GM19324 (cell line): ENCODE results near the gene SOX3.

Experiments used
- ATAC-seq: cut with Tn5 transposase; IDR thresholded peaks from one replicate; pipeline ENCODE4 v1.9.1; 2021; ENCODE audit warnings: mild to moderate bottlenecking, moderate library complexity; ENCODE audit not compliant: unreplicated experiment, low FRiP score

SOX3 gene

GRCh38 chrX:140504371-140505324 lies at the start of gene SOX3:
SOX3 (minus strand) TSS chrX:140505069; CDS start chrX:140505060, 9 bp downstream.
- ATAC-seq = no peak

- ATAC-seq = no peak
Observed at GRCh38 chrX:140548985-140549384, 44.1 kb upstream of the SOX3 start.

GRCh38 chrX:140526171-140526570 lies 21.3 kb upstream of the SOX3 start:
- ATAC-seq = no peak

- no peak for ATAC-seq
Observed at GRCh38 chrX:140525448-140525847, 20.6 kb upstream of the SOX3 start.

- no peak for ATAC-seq
Observed at GRCh38 chrX:140524556-140524955, 19.7 kb upstream of the SOX3 start.

GRCh38 chrX:140521393-140521792 lies 16.5 kb upstream of the SOX3 start:
- ATAC-seq = no peak

GRCh38 chrX:140514554-140514953 lies 9.7 kb upstream of the SOX3 start:
- no peak for ATAC-seq

- no peak for ATAC-seq
Observed at GRCh38 chrX:140510895-140511295, 6.0 kb upstream of the SOX3 start.

GRCh38 chrX:140510306-140510676 lies 5.4 kb upstream of the SOX3 start:
- ATAC-seq = no peak

- ATAC-seq = no peak
Observed at GRCh38 chrX:140509468-140510305, 4.8 kb upstream of the SOX3 start.

- no peak for ATAC-seq
Observed at GRCh38 chrX:140508958-140509357, 4.1 kb upstream of the SOX3 start.

GRCh38 chrX:140507982-140508305 lies 3.1 kb upstream of the SOX3 start:
- ATAC-seq = no peak

- ATAC-seq = no peak
Observed at GRCh38 chrX:140507223-140507981, 2.5 kb upstream of the SOX3 start.

- no peak for ATAC-seq
Observed at GRCh38 chrX:140505421-140506337, 810 bp upstream of the SOX3 start.

GRCh38 chrX:140503714-140504351 lies 1.0 kb downstream of the SOX3 start:
- no peak for ATAC-seq

- ATAC-seq = no peak
Observed at GRCh38 chrX:140503238-140503601, 1.6 kb downstream of the SOX3 start.

GRCh38 chrX:140502491-140503237 lies 2.2 kb downstream of the SOX3 start:
- no peak for ATAC-seq

GRCh38 chrX:140501940-140502468 lies 2.9 kb downstream of the SOX3 start:
- no peak for ATAC-seq
